Sigmoid colon (tissue), 7 donors: ENCODE data around the gene OR52B4. TPM values are rescaled to one million over a fixed set of nuclear protein-coding genes. Genes with fewer than 3 reads are reported as not detected.
"Not testable (repeated sequence)": the region's sequence is repeated elsewhere in the genome, so short reads cannot be mapped to it uniquely, and the experiment has no call there.

Experiments
- DNase-seq: peaks from one replicate; pipeline ENCODE4 v3.0.0-alpha.2; 2019
- H3K27ac ChIP-seq, 4 donors: fragments of 200-600 bp; sonication (generic); one replicate each; pipeline ENCODE4 v1.5.1; 2016 to 2019; ENCODE audit warnings: mild to moderate bottlenecking in 1 of 4
- H3K27me3 ChIP-seq, 3 donors: fragments of 200-600 bp; sonication (generic); one replicate each; pipeline ENCODE4 v1.5.1; 2019; ENCODE audit warnings: mild to moderate bottlenecking in 1 of 3
- H3K36me3 ChIP-seq, 4 donors: fragments of 200-600 bp; sonication (generic); one replicate each; pipeline ENCODE4 v1.5.1; 2016 to 2019
- H3K4me1 ChIP-seq, 4 donors: fragments of 200-600 bp; sonication (generic); one replicate each; pipeline ENCODE4 v1.5.1; 2017 to 2019
- H3K4me3 ChIP-seq, 4 donors: fragments of 200-600 bp; sonication (generic); one replicate each; pipeline ENCODE4 v1.5.1; 2017 to 2019; ENCODE audit warnings: mild to moderate bottlenecking in 2 of 4, moderate library complexity in 1 of 4
- H3K9me3 ChIP-seq, 4 donors: fragments of 200-600 bp in 3 of 4; sonication (generic) in 3 of 4; one replicate each; pipeline versions ENCODE4 v1.5.1 to v1.6.1; 2013 to 2019
- EP300 ChIP-seq, 4 donors: sonication (generic); formaldehyde crosslinking; IDR thresholded peaks; one replicate each; pipeline ENCODE4 v1.6.1; 2017; ENCODE audit warnings: antibody characterized with exemption in 4 of 4
- POLR2A ChIP-seq, 2 donors: fragments of 450-650 bp; IDR thresholded peaks; one replicate each; pipeline ENCODE4 v1.6.1; 2016; ENCODE audit warnings: antibody characterized with exemption in 2 of 2, mild to moderate bottlenecking in 2 of 2, moderate library complexity in 2 of 2
- POLR2AphosphoS5 ChIP-seq, 4 donors: sonication (generic); formaldehyde crosslinking; IDR thresholded peaks; one replicate each; pipeline ENCODE4 v1.6.1; 2017; ENCODE audit warnings: antibody characterized with exemption in 4 of 4
- WGBS, 2 donors: extraction: QIAGEN DNeasy Blood & Tissue Kit; methylation state at CpG; one replicate each; pipeline ENCODE4 v1.1.7; 2013; 5-methylcytosine and 5-hydroxymethylcytosine counted together
- intact Hi-C: fragments of 100-400 bp; cut with DNase I; formaldehyde crosslinking; loops from one replicate; pipeline ENCODE4 v1.15.1; 2023
- polyA plus RNA-seq, 3 donors: library from polyadenylated mRNA; stranded (reverse); fragments of 200-250 nt; gene quantifications; one replicate each; pipeline ENCODE4 v1.2.3, GENCODE V29; 2013
- total RNA-seq, 4 donors: library from RNA; depleted of rRNA; stranded (reverse); fragments of >200 nt; gene quantifications; one replicate each; pipeline ENCODE4 v1.1.0, GENCODE V29; 2016
- TF ChIP-seq, protein P1 (sequence below), 4 experiments: fragments of 450-650 bp in 3 of 4; fragments of 200-600 bp in 1 of 4; IDR thresholded peaks; one replicate each; pipeline ENCODE4 v1.5.1; 2016 to 2019; ENCODE audit warnings: antibody characterized with exemption in 4 of 4, mild to moderate bottlenecking in 3 of 4, moderate library complexity in 2 of 4
- donor health status: healthy with polysubstance abuse.
- donor health status: Bipolar disorder and iron deficiency.
- donor health status: healthy.

The OR52B4 gene
- not detected for total RNA-seq
- polyA plus RNA-seq, result not detected

DNA sequence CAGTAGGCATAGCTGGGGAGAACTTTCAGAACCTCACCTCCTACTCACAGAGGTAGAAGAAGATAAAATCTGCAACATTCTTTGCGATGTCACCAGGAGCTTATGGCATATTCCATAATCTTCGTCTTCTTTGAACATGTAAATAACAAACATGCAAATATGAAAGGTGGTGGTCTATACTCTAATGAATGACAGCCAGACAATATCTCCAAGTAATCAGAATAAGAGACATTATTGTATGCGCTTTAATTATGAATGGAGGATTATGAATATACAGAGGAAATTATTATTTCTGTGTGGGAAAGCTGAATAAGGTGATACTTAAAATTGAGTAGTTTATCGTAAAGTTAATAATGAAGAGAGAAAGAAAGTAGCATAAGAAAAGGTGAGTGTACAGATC lies at the start of gene OR52B4:
OR52B4 (minus strand) TSS at position 101 of the 400 bp plus-strand sequence; CDS start at position 10, 91 bp downstream.
- TF ChIP-seq, protein P1, sequence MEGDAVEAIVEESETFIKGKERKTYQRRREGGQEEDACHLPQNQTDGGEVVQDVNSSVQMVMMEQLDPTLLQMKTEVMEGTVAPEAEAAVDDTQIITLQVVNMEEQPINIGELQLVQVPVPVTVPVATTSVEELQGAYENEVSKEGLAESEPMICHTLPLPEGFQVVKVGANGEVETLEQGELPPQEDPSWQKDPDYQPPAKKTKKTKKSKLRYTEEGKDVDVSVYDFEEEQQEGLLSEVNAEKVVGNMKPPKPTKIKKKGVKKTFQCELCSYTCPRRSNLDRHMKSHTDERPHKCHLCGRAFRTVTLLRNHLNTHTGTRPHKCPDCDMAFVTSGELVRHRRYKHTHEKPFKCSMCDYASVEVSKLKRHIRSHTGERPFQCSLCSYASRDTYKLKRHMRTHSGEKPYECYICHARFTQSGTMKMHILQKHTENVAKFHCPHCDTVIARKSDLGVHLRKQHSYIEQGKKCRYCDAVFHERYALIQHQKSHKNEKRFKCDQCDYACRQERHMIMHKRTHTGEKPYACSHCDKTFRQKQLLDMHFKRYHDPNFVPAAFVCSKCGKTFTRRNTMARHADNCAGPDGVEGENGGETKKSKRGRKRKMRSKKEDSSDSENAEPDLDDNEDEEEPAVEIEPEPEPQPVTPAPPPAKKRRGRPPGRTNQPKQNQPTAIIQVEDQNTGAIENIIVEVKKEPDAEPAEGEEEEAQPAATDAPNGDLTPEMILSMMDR (IDR thresholded peaks at IDR 0.05), result no peak
- TF ChIP-seq POLR2A (IDR thresholded peaks at IDR 0.05), result no peak
- 71 to 80% methylated on average over 4 of the region's 4 CpGs for WGBS, 2 donors
- no peaks in the 10 kb centered on the region for H3K4me1 ChIP-seq
- no peaks in the 10 kb centered on the region for H3K9me3 ChIP-seq
- intact Hi-C loops, result no loop called here
- no peaks in the 10 kb centered on the region for H3K36me3 ChIP-seq
- H3K27ac ChIP-seq, result no peak within 1 kb of the TSS
- H3K4me3 ChIP-seq, result no peak within 1 kb of the TSS
- DNase-seq, result no peak
- H3K27me3 ChIP-seq, result no peaks in the 10 kb centered on the region

DNA sequence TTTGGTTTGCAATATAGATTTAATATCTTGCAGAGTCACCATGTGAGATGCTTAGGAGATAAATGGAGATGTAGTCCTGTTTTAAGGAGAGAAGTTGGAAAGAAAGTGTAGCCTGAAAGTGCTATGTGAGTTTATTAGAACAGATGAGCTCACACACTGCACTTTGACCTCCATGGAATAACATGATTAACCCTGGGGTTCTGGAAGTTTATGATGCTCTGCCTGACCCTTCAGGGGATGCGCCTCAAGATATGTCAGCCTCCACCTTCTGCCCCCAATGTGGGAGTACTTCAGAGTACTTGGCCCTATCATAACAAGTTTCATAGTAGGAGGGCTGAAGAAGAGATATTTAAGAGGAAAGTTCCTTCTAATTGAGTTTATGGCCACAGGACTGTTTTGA lies 48.6 kb upstream of the OR52B4 start:
- intact Hi-C loops, result no loop called here
- 49 to 75% methylated on average over 1 of the region's 1 CpG for WGBS, 2 donors
- H3K4me1 ChIP-seq, result no peaks in the 10 kb centered on the region
- H3K36me3 ChIP-seq, result no peaks in the 10 kb centered on the region
- H3K27ac ChIP-seq, result no peak overlapping the region
- no peak for DNase-seq
- no peaks in the 10 kb centered on the region for H3K9me3 ChIP-seq
- no peaks in the 10 kb centered on the region for H3K27me3 ChIP-seq
- no peak for TF ChIP-seq POLR2AphosphoS5 (IDR thresholded peaks at IDR 0.05)
- no peak for TF ChIP-seq EP300 (IDR thresholded peaks at IDR 0.05)
- TF ChIP-seq, protein P1 (IDR thresholded peaks at IDR 0.05), result no peak
- no peak for TF ChIP-seq POLR2A (IDR thresholded peaks at IDR 0.05)
- no peak overlapping the region for H3K4me3 ChIP-seq

DNA sequence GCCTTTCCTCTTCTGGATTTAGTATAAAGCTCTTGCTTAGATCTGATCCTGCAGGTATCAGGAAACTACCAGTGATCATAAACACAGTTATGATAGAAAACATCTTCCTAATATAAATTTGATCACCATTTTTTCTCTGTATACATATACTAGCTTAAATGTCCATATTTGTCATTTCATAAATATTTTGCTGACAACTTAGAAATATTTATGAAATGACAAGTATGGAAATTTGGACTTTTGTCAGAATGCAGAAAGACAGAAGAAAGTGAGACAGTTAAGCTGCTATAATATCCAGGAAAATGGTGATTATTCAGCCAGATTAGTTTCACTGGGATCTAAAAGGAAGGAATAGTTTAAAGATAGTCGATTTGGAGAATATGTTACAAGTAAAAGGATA lies 48.1 kb upstream of the OR52B4 start:
- WGBS, 2 donors, result 62 to 64% methylated on average over 1 of the region's 1 CpG
- TF ChIP-seq, protein P1 (IDR thresholded peaks at IDR 0.05), result no peak
- TF ChIP-seq POLR2A (IDR thresholded peaks at IDR 0.05), result no peak
- no peak for TF ChIP-seq POLR2AphosphoS5 (IDR thresholded peaks at IDR 0.05)
- TF ChIP-seq EP300 (IDR thresholded peaks at IDR 0.05), result no peak
- Histone ChIP-seq H3K4me1 (no peaks in the 10 kb centered on the region), H3K27ac (no peak overlapping the region), H3K4me3 (no peak overlapping the region), H3K36me3 (no peaks in the 10 kb centered on the region), H3K9me3 (no peaks in the 10 kb centered on the region), H3K27me3 (no peaks in the 10 kb centered on the region)
- intact Hi-C loops, result no loop called here
- DNase-seq, result no peak

DNA sequence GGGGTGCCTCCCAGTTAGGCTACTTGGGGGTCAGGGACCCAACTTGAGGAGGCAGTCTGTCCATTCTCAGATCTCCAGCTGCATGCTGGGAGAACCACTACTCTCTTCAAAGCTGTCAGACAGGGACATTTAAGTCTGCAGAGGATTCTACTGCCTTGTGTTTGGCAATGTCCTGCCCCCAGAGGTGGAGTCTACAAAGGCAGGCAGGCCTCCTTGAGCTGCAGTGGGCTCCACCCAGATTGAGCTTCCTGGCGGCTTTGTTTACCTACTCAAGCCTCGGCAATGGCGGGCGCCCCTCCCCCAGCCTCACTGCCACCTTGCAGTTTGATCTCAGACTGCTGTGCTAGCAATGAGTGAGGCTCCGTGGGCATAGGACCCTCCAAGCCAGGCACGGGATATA lies 38.0 kb upstream of the OR52B4 start:
- H3K4me1 ChIP-seq, H3K27me3 ChIP-seq, H3K27ac ChIP-seq, H3K9me3 ChIP-seq, H3K4me3 ChIP-seq, DNase-seq, H3K36me3 ChIP-seq, intact Hi-C loops: not testable (repeated sequence)
- 68 to 85% methylated on average over 6 of the region's 6 CpGs for WGBS, 2 donors

DNA sequence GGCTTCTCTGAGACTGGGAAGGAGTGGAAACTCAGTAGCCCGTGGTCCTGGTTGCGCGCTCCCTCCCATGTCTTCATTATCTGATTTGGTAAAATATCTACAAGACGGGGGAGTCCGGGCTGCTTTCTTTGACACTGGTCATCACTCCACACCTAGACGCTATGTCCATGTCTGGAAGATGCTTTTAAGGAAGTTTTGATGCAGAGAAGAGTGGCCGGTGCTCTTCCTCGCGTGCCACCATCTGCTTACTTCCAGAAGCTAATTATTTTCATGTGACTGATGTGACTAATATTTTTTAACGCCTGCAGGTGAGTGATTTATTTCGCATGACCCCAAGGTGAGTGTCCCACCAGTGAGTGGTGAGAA lies 25.7 kb upstream of the OR52B4 start:
- intact Hi-C loops, result no loop called here
- peaks cover 0 to 10% (median 9%) of the 10 kb centered on the region in 4 donors for H3K4me1 ChIP-seq
- TF ChIP-seq POLR2A (IDR thresholded peaks at IDR 0.05), result no peak
- TF ChIP-seq, protein P1 (IDR thresholded peaks at IDR 0.05), result no peak
- no peak for TF ChIP-seq EP300 (IDR thresholded peaks at IDR 0.05)
- no peak for TF ChIP-seq POLR2AphosphoS5 (IDR thresholded peaks at IDR 0.05)
- no peaks in the 10 kb centered on the region for H3K27me3 ChIP-seq
- no peaks in the 10 kb centered on the region for H3K9me3 ChIP-seq
- WGBS, 2 donors, result 22 to 34% methylated on average over 11 of the region's 11 CpGs
- peaks cover 7 to 14% (median 13%) of the 10 kb centered on the region in 4 donors for H3K36me3 ChIP-seq
- peak overlapping the region; percentile 78 to 82 (median 80) for H3K27ac ChIP-seq
- DNase-seq, result no peak
- H3K4me3 ChIP-seq, result peak overlapping the region; percentile 69 to 81 (median 75)
